Hepatocyte (in vitro differentiated cells): ENCODE data around the gene TCOF1. TPM values are rescaled to one million over a fixed set of nuclear protein-coding genes. Genes with fewer than 3 reads are reported as not detected.

Source experiments
- DNase-seq: peaks from one replicate; pipeline ENCODE4 v3.0.0-alpha.2; 2016; ENCODE audit warnings: low spot score
- H2AFZ ChIP-seq: fragments of 200-600 bp; sonication (generic); 2 replicates; pipeline ENCODE4 v1.6.0; 2016; ENCODE audit warnings: antibody characterized with exemption, mild to moderate bottlenecking
- H3K27ac ChIP-seq: fragments of 200-600 bp; sonication (generic); 2 replicates; pipeline ENCODE4 v1.5.1; 2016; ENCODE audit warnings: mild to moderate bottlenecking
- H3K27me3 ChIP-seq: fragments of 200-600 bp; sonication (generic); 2 replicates; pipeline ENCODE4 v1.6.1; 2016
- H3K36me3 ChIP-seq: fragments of 200-600 bp; sonication (generic); replicated peaks from 2 replicates; pipeline ENCODE4 v1.5.1; 2016; ENCODE audit warnings: low read depth; ENCODE audit not compliant: insufficient read depth
- H3K4me1 ChIP-seq: fragments of 200-600 bp; sonication (generic); 2 replicates; pipeline ENCODE4 v1.5.1; 2016; ENCODE audit warnings: mild to moderate bottlenecking, moderate library complexity; ENCODE audit not compliant: insufficient read depth
- H3K4me2 ChIP-seq: fragments of 200-600 bp; sonication (generic); 2 replicates; pipeline ENCODE4 v1.6.0; 2016
- H3K4me3 ChIP-seq: fragments of 200-600 bp; sonication (generic); 2 replicates; pipeline ENCODE4 v1.5.1; 2016; ENCODE audit warnings: mild to moderate bottlenecking
- H3K79me2 ChIP-seq: fragments of 200-600 bp; sonication (generic); 2 replicates; pipeline ENCODE4 v1.6.0; 2017; ENCODE audit warnings: mild to moderate bottlenecking
- H3K9me2 ChIP-seq: fragments of 200-600 bp; sonication (generic); replicated peaks from 2 replicates; pipeline ENCODE4 v1.6.0; 2017; ENCODE audit warnings: mild to moderate bottlenecking; ENCODE audit not compliant: insufficient read depth
- H3K9me3 ChIP-seq: fragments of 200-600 bp; sonication (generic); 2 replicates; pipeline ENCODE4 v1.5.1; 2016; ENCODE audit warnings: low read depth, mild to moderate bottlenecking
- H4K20me1 ChIP-seq: fragments of 200-600 bp; sonication (generic); 2 replicates; pipeline ENCODE4 v1.6.0; 2016; ENCODE audit warnings: mild to moderate bottlenecking; ENCODE audit not compliant: insufficient read depth, poor library complexity, severe bottlenecking
- CTCF ChIP-seq: fragments of 200-600 bp; sonication (generic); IDR thresholded peaks from 2 replicates; pipeline ENCODE4 v1.5.1; 2016; ENCODE audit warnings: antibody characterized with exemption, mild to moderate bottlenecking; ENCODE audit not compliant: poor library complexity
- EZH2 ChIP-seq: fragments of 200-600 bp; sonication (generic); IDR thresholded peaks from 2 replicates; pipeline ENCODE4 v1.6.1; 2016; ENCODE audit warnings: antibody characterized with exemption, mild to moderate bottlenecking, borderline replicate concordance
- EZH2phosphoT487 ChIP-seq: fragments of 200-600 bp; sonication (generic); IDR thresholded peaks from one replicate; pipeline ENCODE4 v1.6.1; 2018; ENCODE audit warnings: antibody characterized with exemption, mild to moderate bottlenecking, low read depth, moderate library complexity; ENCODE audit not compliant: unreplicated experiment, severe bottlenecking
- WGBS: methylation state at CpG from one replicate; pipeline ENCODE4 v1.1.6; 2016; ENCODE audit warnings: low lambda C conversion rate; ENCODE audit errors: missing lambda C conversion rate; 5-methylcytosine and 5-hydroxymethylcytosine counted together
- polyA plus RNA-seq: library from polyadenylated mRNA; unstranded; fragments of >200 nt; fragmentation: Nextera tagmentation; extraction: Ambion mirVana; gene quantifications from 2 replicates; pipeline ENCODE4 v1.2.1, GENCODE V29; 2016
- total RNA-seq: library from RNA; depleted of rRNA; stranded (reverse); fragments of >200 nt; gene quantifications from 2 replicates; pipeline ENCODE4 v1.2.3, GENCODE V29; 2014

Gene TCOF1
- total and polyA plus RNA-seq, 2 experiments from 2014 or later: 19.9 to 24.0 TPM

GRCh38 chr5:150448334-150448733 lies 90.8 kb downstream of the TCOF1 start:
- Histone ChIP-seq H3K4me3 (peak overlapping the region; percentile 40), H3K27me3 (no peaks in the 10 kb centered on the region), H3K27ac (peak overlapping the region; percentile 96), H2AFZ (no peak overlapping the region), H3K9me3 (no peaks in the 10 kb centered on the region), H3K4me1 (peaks cover 6% of the 10 kb centered on the region), H3K36me3 (no peaks in the 10 kb centered on the region), H3K9me2 (no peaks in the 10 kb centered on the region), H3K4me2 (peak overlapping the region; percentile 85), H4K20me1 (peaks cover 44% of the 10 kb centered on the region), H3K79me2 (peaks cover 34% of the 10 kb centered on the region)
- TF ChIP-seq EZH2phosphoT487 (no peak), EZH2 (no peak), CTCF (no peak)
- no peak for DNase-seq
- WGBS: 21% methylated on average over 4 of the region's 4 CpGs

- Histone ChIP-seq H3K4me1 (peaks cover 6% of the 10 kb centered on the region), H3K27ac (peak overlapping the region; percentile 96), H4K20me1 (peaks cover 44% of the 10 kb centered on the region), H3K36me3 (no peaks in the 10 kb centered on the region), H3K9me3 (no peaks in the 10 kb centered on the region), H3K9me2 (no peaks in the 10 kb centered on the region), H3K27me3 (no peaks in the 10 kb centered on the region), H3K4me2 (peak overlapping the region; percentile 85), H3K79me2 (peaks cover 34% of the 10 kb centered on the region), H3K4me3 (peak overlapping the region; percentile 40), H2AFZ (peak overlapping the region; percentile 2)
- DNase-seq: peak; percentile 33
- TF ChIP-seq CTCF (no peak), EZH2 (no peak), EZH2phosphoT487 (no peak)
- 2% methylated on average over 31 of the region's 31 CpGs for WGBS
Observed at GRCh38 chr5:150448952-150449516, 91.5 kb downstream of the TCOF1 start.

Other genes starting within 250 kb of the TCOF1 start
- 36.8 and 55.1 TPM in 2 replicates for gene PDGFRB, start 201.9 kb upstream of the TCOF1 start, total RNA-seq
- 55.2 and 62.9 TPM in 2 replicates for gene PDGFRB, start 201.9 kb upstream of the TCOF1 start, polyA plus RNA-seq
- 54.6 and 58.2 TPM in 2 replicates for gene CDX1, start 190.9 kb upstream of the TCOF1 start, total RNA-seq
- gene CDX1, start 190.9 kb upstream of the TCOF1 start, polyA plus RNA-seq: 43.3 and 46.9 TPM in 2 replicates
- 0.88 and 1.1 TPM in 2 replicates for gene SLC6A7, start 167.6 kb upstream of the TCOF1 start, total RNA-seq
- 0.39 and 0.99 TPM in 2 replicates for gene SLC6A7, start 167.6 kb upstream of the TCOF1 start, polyA plus RNA-seq
- gene CAMK2A, start 67.9 kb upstream of the TCOF1 start, total RNA-seq: 0.88 and 2.6 TPM in 2 replicates
- gene CAMK2A, start 67.9 kb upstream of the TCOF1 start, polyA plus RNA-seq: 1.0 and 1.2 TPM in 2 replicates
- gene ARSI, start 54.8 kb upstream of the TCOF1 start, total RNA-seq: 18.4 and 27.9 TPM in 2 replicates
- gene ARSI, start 54.8 kb upstream of the TCOF1 start, polyA plus RNA-seq: 27.1 and 42.8 TPM in 2 replicates
- gene CD74, start 55.2 kb downstream of the TCOF1 start, total RNA-seq: 51.1 and 57.2 TPM in 2 replicates
- gene CD74, start 55.2 kb downstream of the TCOF1 start, polyA plus RNA-seq: 103 and 107 TPM in 2 replicates
- gene RPS14, start 92.0 kb downstream of the TCOF1 start, total RNA-seq: 2,319 and 2,589 TPM in 2 replicates
- 1,067 and 1,087 TPM in 2 replicates for gene RPS14, start 92.0 kb downstream of the TCOF1 start, polyA plus RNA-seq
- gene NDST1, start 150.4 kb downstream of the TCOF1 start, total RNA-seq: 66.7 and 85.1 TPM in 2 replicates
- gene NDST1, start 150.4 kb downstream of the TCOF1 start, polyA plus RNA-seq: 30.2 and 42.5 TPM in 2 replicates